ENCODE data around the gene CPN2. TPM values are rescaled to one million over a fixed set of nuclear protein-coding genes. Genes with fewer than 3 reads are reported as not detected.

CPN2 gene
- total RNA-seq, 1 experiment from 2014 or later = 0.08 TPM

- ChIA-PET POLR2A (no interaction called here), CTCF (no interaction called here)
- in situ Hi-C loops (cut with HindIII; ENCODE audit: low pct_unique_long_range_greater_than_20kb, low sequenced_read_pairs) (no loop called here), intact Hi-C loops (cut with micrococcal nuclease; ENCODE audit: unreplicated experiment) (no loop called here)
- H3K9me3 ChIP-seq (ENCODE audit: control insufficient read depth, insufficient read depth, low read depth, low read length) = no peaks in the 10 kb centered on the region
- ATAC-seq (peak; percentile 37; the same call in 1 of the 2 replicates), DNase-seq (ENCODE audit: low read depth, low spot score) (no peak)
- no peaks in the 10 kb centered on the region for H3K27me3 ChIP-seq (ENCODE audit: control insufficient read depth, insufficient read depth, low read length)
- no peak overlapping the region for H3K4me3 ChIP-seq (ENCODE audit: low read depth in 2 of 2, low read length in 2 of 2)
- no peak overlapping the region for H3K27ac ChIP-seq (ENCODE audit: low read length)
- no TSS peak for BruUV-seq (replicated peaks)
- no peaks in the 10 kb centered on the region for H3K36me3 ChIP-seq (ENCODE audit: control insufficient read depth, insufficient read depth, low read length)
- H3K4me1 ChIP-seq (ENCODE audit: control insufficient read depth, insufficient read depth, low read length) = 0 out of 2 replicates have a peak, but pooled peaks cover 6% of the 10 kb centered on the region
- no peak for TF ChIP-seq TCF7L2 (IDR thresholded peaks at IDR 0.05; ENCODE audit: low read depth, low read length)
- no peak for TF ChIP-seq SIN3A (IDR thresholded peaks at IDR 0.05; ENCODE audit: borderline replicate concordance, insufficient read depth, low read depth, low read length)
- no peak for TF ChIP-seq POLR2AphosphoS5 (IDR thresholded peaks at IDR 0.05; ENCODE audit: low read depth, low read length)
- TF ChIP-seq, protein P1, sequence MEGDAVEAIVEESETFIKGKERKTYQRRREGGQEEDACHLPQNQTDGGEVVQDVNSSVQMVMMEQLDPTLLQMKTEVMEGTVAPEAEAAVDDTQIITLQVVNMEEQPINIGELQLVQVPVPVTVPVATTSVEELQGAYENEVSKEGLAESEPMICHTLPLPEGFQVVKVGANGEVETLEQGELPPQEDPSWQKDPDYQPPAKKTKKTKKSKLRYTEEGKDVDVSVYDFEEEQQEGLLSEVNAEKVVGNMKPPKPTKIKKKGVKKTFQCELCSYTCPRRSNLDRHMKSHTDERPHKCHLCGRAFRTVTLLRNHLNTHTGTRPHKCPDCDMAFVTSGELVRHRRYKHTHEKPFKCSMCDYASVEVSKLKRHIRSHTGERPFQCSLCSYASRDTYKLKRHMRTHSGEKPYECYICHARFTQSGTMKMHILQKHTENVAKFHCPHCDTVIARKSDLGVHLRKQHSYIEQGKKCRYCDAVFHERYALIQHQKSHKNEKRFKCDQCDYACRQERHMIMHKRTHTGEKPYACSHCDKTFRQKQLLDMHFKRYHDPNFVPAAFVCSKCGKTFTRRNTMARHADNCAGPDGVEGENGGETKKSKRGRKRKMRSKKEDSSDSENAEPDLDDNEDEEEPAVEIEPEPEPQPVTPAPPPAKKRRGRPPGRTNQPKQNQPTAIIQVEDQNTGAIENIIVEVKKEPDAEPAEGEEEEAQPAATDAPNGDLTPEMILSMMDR (IDR thresholded peaks at IDR 0.05) = no peak
- TF ChIP-seq REST (IDR thresholded peaks at IDR 0.05; ENCODE audit: insufficient read depth in 1 of 2, low read depth in 2 of 2, low read length in 1 of 2) = no peak
These were observed 33.0 kb upstream of the CPN2 start for GRCh38 chr3:194384156-194384555.

DNA sequence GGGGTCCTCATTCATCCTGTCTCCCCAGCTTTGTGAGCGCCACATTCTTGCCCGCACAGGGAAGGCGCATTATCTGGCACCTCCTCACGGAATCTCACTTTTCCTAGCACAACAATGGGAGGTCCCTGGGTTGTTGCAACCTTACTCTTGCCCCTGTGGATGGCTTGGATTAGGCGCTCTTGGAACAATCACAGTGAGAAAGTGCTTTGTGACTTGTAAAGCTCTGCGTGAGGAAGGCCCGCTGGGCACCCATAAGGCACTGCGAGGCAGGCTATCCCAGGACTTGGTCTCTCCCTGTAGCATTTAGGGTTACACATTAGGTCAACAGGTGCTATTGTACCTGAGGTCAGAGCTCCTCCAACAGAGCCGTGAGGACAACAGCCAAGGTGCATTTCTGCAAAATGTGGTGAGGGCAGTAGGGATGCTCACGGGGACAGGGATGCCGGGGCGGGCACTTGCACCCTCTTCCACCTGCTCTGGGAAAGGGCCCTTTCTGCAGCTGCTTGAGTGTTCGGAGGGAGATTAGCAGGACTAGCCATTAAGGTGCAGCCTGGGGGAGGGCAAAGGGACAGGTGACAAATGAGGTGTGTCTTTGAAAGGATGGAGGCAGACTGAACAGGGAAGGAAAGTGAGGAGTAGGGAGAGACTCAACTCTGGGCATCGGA, 32.3 kb upstream of the CPN2 start:
- intact Hi-C loops (cut with micrococcal nuclease; ENCODE audit: unreplicated experiment) (no loop called here), in situ Hi-C loops (cut with HindIII; ENCODE audit: low pct_unique_long_range_greater_than_20kb, low sequenced_read_pairs) (no loop called here)
- no TSS peak for BruUV-seq (replicated peaks)
- no peak for DNase-seq (ENCODE audit: low read depth, low spot score)
- H3K27ac ChIP-seq (ENCODE audit: low read length) = no peak overlapping the region
- no peak for ATAC-seq
- no peaks in the 10 kb centered on the region for H3K36me3 ChIP-seq (ENCODE audit: control insufficient read depth, insufficient read depth, low read length)
- ChIA-PET POLR2A (interaction anchor here (0.7 kb wide), 1 partner anchor 21 kb away, joined by 4 read pairs; no protein-coding TSS in a partner anchor), CTCF (no interaction called here)
- H3K27me3 ChIP-seq (ENCODE audit: control insufficient read depth, insufficient read depth, low read length) = no peaks in the 10 kb centered on the region
- no peaks in the 10 kb centered on the region for H3K9me3 ChIP-seq (ENCODE audit: control insufficient read depth, insufficient read depth, low read depth, low read length)
- H3K4me3 ChIP-seq (ENCODE audit: low read depth in 2 of 2, low read length in 2 of 2) = no peak overlapping the region
- TF ChIP-seq REST (IDR thresholded peaks at IDR 0.05; ENCODE audit: insufficient read depth in 1 of 2, low read depth in 2 of 2, low read length in 1 of 2) = no peak
- TF ChIP-seq, protein P1 (IDR thresholded peaks at IDR 0.05) = no peak
- TF ChIP-seq SIN3A (IDR thresholded peaks at IDR 0.05; ENCODE audit: borderline replicate concordance, insufficient read depth, low read depth, low read length) = no peak
- no peak for TF ChIP-seq POLR2AphosphoS5 (IDR thresholded peaks at IDR 0.05; ENCODE audit: low read depth, low read length)
- no peak for TF ChIP-seq TCF7L2 (IDR thresholded peaks at IDR 0.05; ENCODE audit: low read depth, low read length)
- H3K4me1 ChIP-seq (ENCODE audit: control insufficient read depth, insufficient read depth, low read length) = 0 out of 2 replicates have a peak, but pooled peaks cover 6% of the 10 kb centered on the region

All from Panc1 (cell line).